ENCODE results near the gene PTPRC.

DNA sequence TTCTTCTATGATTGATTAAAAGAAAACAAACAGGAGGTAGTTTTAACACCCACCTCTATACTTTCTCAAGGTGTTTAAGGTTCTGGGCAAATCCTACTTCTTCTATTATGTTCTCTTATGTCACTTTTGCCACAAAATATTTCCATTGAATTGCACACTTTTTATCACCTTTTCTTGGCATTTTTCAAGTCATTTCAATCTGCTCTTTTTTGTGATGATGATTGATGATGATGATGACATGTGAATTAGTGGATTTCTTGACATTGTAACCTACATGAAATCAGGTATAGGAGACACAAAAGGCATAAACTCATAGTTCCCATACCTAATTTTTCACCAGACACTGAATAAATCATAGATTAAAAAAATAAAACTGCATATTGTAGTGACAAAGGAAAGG, 4.1 kb downstream of the PTPRC start:
- TF ChIP-seq, protein P1, sequence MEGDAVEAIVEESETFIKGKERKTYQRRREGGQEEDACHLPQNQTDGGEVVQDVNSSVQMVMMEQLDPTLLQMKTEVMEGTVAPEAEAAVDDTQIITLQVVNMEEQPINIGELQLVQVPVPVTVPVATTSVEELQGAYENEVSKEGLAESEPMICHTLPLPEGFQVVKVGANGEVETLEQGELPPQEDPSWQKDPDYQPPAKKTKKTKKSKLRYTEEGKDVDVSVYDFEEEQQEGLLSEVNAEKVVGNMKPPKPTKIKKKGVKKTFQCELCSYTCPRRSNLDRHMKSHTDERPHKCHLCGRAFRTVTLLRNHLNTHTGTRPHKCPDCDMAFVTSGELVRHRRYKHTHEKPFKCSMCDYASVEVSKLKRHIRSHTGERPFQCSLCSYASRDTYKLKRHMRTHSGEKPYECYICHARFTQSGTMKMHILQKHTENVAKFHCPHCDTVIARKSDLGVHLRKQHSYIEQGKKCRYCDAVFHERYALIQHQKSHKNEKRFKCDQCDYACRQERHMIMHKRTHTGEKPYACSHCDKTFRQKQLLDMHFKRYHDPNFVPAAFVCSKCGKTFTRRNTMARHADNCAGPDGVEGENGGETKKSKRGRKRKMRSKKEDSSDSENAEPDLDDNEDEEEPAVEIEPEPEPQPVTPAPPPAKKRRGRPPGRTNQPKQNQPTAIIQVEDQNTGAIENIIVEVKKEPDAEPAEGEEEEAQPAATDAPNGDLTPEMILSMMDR (IDR thresholded peaks at IDR 0.05) = no peak
- no peak for TF ChIP-seq POLR2A (IDR thresholded peaks at IDR 0.05)

All from vagina (tissue), 2 donors.